ENCODE measurements around the gene GPC1.
A peak's percentile ranks its signal among the peaks of the same experiment; 100 is the strongest.

Gene GPC1

GRCh38 chr2:240509667-240510512 is 74.4 kb downstream of the GPC1 start:
- no peak for DNase-seq (ENCODE audit: low read depth in 1 of 2, low spot score in 1 of 2)

- DNase-seq (ENCODE audit: low read depth in 1 of 2, low spot score in 1 of 2): no peak
These were observed 75.2 kb downstream of the GPC1 start for GRCh38 chr2:240510513-240511210.

GRCh38 chr2:240511351-240512108 is 76.1 kb downstream of the GPC1 start:
- no peak for DNase-seq (ENCODE audit: low read depth in 1 of 2, low spot score in 1 of 2)

GRCh38 chr2:240512109-240512485 is 76.6 kb downstream of the GPC1 start:
- DNase-seq (ENCODE audit: low read depth in 1 of 2, low spot score in 1 of 2): no peak

- DNase-seq (ENCODE audit: low read depth in 1 of 2, low spot score in 1 of 2): no peak
These were observed 77.4 kb downstream of the GPC1 start for GRCh38 chr2:240512666-240513535.

GRCh38 chr2:240513549-240514287 is 78.3 kb downstream of the GPC1 start:
- DNase-seq (ENCODE audit: low read depth in 1 of 2, low spot score in 1 of 2): peak; percentile 65 to 73

GRCh38 chr2:240514631-240515030 is 79.2 kb downstream of the GPC1 start:
- no peak for DNase-seq (ENCODE audit: low read depth in 1 of 2, low spot score in 1 of 2)

GRCh38 chr2:240517342-240517741 is 81.9 kb downstream of the GPC1 start:
- no peak for DNase-seq (ENCODE audit: low read depth in 1 of 2, low spot score in 1 of 2)

Data from stimulated activated CD4-positive, alpha-beta T cell treated with anti-CD3 and anti-CD28 coated beads, Interleukin-15, amount 100 ng/mL, for 1 hour (primary cell).